HL-60 (cell line): ENCODE results near the gene TESK2.
A peak's percentile ranks its signal among the peaks of the same experiment; 100 is the strongest.

Experiments used
- DNase-seq, 2 experiments: peaks; one replicate each; pipeline ENCODE4 v3.0.0-alpha.2; 2010 to 2020; ENCODE audit warnings: low read depth in 1 of 2, low spot score in 1 of 2
- H3K27ac ChIP-seq: fragments of 250-450 bp; sonication (Bioruptor Pico); replicated peaks from 2 replicates; pipeline ENCODE4 v1.5.1; 2020; ENCODE audit warnings: mild to moderate bottlenecking, moderate library complexity
- H3K27me3 ChIP-seq: fragments of 250-450 bp; sonication (Bioruptor Pico); 2 replicates; pipeline ENCODE4 v1.5.1; 2021; ENCODE audit warnings: mild to moderate bottlenecking, moderate library complexity; ENCODE audit not compliant: insufficient read depth, poor library complexity, severe bottlenecking
- H3K4me3 ChIP-seq: replicated peaks from 2 replicates; pipeline ENCODE4 v1.5.1; 2011; ENCODE audit warnings: mild to moderate bottlenecking, control low read depth, low read length; ENCODE audit not compliant: insufficient read depth
- GABPA ChIP-seq: IDR thresholded peaks from 2 replicates; pipeline ENCODE4 v1.6.1; 2012; ENCODE audit warnings: low read depth
- POLR2AphosphoS5 ChIP-seq: IDR thresholded peaks from 2 replicates; pipeline ENCODE4 v1.6.1; 2012; ENCODE audit warnings: low read depth
- SPI1 ChIP-seq: IDR thresholded peaks from 2 replicates; pipeline ENCODE4 v1.6.1; 2012; ENCODE audit warnings: low read depth, mild to moderate bottlenecking, borderline replicate concordance
- TF ChIP-seq, protein P1 (sequence below): IDR thresholded peaks from one replicate; pipeline ENCODE4 v1.5.1; 2011; ENCODE audit warnings: low read length, control low read depth, inconsistent platforms; ENCODE audit not compliant: insufficient read depth
- TF ChIP-seq, protein P2 (sequence below): IDR thresholded peaks from 2 replicates; pipeline ENCODE4 v1.6.1; 2012; ENCODE audit warnings: low read depth; ENCODE audit not compliant: insufficient replicate concordance

The TESK2 gene

DNA sequence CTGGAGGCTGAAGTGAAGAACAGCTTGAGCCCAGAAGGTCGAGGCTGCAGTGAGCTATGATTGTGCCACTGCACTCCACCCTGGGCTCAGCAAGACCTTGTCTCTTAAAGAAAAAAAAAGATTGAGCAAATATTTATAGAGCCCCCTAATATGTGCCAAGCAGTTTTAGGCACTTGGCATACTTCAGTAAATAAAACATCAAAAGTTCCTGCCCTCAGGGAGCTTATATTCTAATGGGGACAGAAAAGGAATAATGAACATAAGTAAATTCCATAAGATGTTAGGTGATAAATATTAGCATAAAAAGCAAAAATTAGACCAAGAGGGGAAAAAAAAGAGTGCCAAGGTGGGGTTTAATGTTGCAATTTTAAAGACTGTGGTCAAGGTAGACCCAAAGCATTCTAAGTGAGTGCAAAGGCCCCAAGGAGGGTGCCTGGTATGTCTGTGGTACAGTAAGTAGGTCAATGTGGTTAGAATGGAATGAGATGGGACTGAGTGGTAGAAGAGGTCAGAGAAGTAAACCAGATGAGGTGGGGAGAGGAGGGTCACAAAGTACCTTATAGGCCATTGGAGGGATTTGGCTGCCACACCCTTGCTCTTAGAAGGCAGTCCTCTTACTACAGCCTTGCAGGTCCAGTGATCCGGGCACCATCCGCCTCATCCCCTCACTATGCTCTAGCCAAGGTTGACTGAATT lies 153.2 kb downstream of the TESK2 start:
- H3K4me3 ChIP-seq, result no peak overlapping the region
- TF ChIP-seq, protein P1, sequence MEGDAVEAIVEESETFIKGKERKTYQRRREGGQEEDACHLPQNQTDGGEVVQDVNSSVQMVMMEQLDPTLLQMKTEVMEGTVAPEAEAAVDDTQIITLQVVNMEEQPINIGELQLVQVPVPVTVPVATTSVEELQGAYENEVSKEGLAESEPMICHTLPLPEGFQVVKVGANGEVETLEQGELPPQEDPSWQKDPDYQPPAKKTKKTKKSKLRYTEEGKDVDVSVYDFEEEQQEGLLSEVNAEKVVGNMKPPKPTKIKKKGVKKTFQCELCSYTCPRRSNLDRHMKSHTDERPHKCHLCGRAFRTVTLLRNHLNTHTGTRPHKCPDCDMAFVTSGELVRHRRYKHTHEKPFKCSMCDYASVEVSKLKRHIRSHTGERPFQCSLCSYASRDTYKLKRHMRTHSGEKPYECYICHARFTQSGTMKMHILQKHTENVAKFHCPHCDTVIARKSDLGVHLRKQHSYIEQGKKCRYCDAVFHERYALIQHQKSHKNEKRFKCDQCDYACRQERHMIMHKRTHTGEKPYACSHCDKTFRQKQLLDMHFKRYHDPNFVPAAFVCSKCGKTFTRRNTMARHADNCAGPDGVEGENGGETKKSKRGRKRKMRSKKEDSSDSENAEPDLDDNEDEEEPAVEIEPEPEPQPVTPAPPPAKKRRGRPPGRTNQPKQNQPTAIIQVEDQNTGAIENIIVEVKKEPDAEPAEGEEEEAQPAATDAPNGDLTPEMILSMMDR, result no peak
- TF ChIP-seq POLR2AphosphoS5, result no peak
- TF ChIP-seq GABPA, result no peak
- TF ChIP-seq SPI1, result no peak
- TF ChIP-seq, protein P2, sequence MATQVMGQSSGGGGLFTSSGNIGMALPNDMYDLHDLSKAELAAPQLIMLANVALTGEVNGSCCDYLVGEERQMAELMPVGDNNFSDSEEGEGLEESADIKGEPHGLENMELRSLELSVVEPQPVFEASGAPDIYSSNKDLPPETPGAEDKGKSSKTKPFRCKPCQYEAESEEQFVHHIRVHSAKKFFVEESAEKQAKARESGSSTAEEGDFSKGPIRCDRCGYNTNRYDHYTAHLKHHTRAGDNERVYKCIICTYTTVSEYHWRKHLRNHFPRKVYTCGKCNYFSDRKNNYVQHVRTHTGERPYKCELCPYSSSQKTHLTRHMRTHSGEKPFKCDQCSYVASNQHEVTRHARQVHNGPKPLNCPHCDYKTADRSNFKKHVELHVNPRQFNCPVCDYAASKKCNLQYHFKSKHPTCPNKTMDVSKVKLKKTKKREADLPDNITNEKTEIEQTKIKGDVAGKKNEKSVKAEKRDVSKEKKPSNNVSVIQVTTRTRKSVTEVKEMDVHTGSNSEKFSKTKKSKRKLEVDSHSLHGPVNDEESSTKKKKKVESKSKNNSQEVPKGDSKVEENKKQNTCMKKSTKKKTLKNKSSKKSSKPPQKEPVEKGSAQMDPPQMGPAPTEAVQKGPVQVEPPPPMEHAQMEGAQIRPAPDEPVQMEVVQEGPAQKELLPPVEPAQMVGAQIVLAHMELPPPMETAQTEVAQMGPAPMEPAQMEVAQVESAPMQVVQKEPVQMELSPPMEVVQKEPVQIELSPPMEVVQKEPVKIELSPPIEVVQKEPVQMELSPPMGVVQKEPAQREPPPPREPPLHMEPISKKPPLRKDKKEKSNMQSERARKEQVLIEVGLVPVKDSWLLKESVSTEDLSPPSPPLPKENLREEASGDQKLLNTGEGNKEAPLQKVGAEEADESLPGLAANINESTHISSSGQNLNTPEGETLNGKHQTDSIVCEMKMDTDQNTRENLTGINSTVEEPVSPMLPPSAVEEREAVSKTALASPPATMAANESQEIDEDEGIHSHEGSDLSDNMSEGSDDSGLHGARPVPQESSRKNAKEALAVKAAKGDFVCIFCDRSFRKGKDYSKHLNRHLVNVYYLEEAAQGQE, result no peak
- H3K27me3 ChIP-seq, result no peaks in the 10 kb centered on the region
- H3K27ac ChIP-seq, result no peak overlapping the region
- no peak for DNase-seq

DNA sequence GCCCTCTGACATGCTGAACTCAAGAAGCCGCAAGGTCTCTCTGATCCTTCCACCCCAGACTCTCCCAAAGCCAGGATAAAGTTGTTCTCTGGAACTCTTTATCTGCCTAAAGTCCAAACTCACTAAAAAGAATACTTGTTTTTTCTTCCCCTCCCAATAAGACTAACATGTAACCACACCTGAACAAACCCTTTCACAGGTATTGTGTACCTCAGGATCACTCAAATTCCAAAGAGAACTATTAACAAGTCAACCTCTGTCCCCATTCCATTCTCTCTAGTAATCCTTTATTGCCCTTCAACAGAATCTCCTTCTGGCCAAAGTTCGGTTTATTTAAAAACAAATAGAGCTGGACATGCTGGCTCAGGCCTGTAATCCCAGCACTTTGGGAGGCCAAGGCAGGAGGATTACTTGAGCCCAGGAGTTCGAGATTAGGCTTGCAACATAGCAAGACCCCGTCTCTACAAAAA lies 155.1 kb downstream of the TESK2 start:
- no peak for TF ChIP-seq POLR2AphosphoS5
- TF ChIP-seq, protein P2, result no peak
- TF ChIP-seq SPI1, result no peak
- no peak for TF ChIP-seq GABPA
- TF ChIP-seq, protein P1, result no peak

DNA sequence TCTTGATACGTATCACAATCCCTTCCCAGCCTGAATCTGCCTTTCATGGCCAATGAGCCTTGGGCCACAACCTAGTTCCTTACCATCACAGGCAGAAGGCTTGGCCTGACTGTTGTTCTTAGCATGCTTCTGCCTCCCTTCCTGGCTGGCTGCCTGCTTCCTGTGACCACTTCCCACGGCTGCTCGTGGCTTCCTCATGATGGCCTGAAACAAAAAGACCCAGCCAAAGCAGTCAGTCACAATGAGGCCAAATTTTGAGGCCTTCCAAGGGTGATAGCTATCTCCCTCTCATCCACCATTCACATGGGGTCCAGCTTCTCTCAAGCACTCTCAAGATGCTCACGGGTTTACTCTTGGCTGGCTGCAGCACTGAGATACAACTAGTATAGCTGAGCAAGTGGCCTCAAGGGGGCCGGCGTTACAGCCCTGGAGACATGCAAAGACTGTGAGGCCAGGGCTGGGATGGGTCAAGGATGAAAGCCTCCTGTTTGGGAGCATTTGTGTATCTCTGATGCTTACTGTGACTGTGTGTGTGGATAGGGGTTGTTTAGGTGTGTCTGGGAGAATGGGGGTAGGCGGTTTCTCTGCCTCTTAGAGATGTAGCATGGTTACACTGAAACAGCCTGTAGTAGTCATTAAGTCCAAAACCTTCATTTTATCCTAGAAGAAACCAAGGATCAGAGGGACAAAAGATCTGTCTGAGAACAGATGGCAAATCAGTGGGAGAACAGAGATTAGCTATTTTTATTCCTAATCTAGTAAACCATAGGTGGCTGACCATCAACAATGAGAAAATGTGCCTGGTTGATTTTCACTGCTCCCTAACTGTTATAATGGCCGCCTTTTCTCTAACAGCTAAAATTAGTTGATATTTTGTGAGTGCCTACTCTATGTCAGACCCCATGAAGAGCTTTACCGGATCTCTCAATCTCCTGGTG lies 156.4 kb downstream of the TESK2 start:
- H3K27me3 ChIP-seq, result no peaks in the 10 kb centered on the region
- TF ChIP-seq, protein P1, result no peak
- TF ChIP-seq, protein P2, result no peak
- TF ChIP-seq POLR2AphosphoS5 (no peak), GABPA (no peak), SPI1 (peak; percentile 5; the same call in 1 of the 2 replicates)
- H3K4me3 ChIP-seq, result no peak overlapping the region
- H3K27ac ChIP-seq, result no peak overlapping the region
- DNase-seq, result peak in 1 of 2 experiments; percentile 57

More for the DNA sequence above, 155.1 kb downstream of the TESK2 start:
- Histone ChIP-seq H3K27ac (no peak overlapping the region), H3K27me3 (no peaks in the 10 kb centered on the region), H3K4me3 (no peak overlapping the region)
- DNase-seq, result no peak
